NCI-H345 treated with DMSO at 0.1 percent for 48 hours (cell line): ENCODE measurements around the gene CD8A.
"Not testable (repeated sequence)": the region's sequence is repeated elsewhere in the genome, so short reads cannot be mapped to it uniquely, and the experiment has no call there.

Source experiments
- DNase-seq: peaks from one replicate; lab custom pipeline; 2025; ENCODE audit not compliant: unreplicated experiment; lab: John Stamatoyannopoulos, UW

CD8A gene

DNA sequence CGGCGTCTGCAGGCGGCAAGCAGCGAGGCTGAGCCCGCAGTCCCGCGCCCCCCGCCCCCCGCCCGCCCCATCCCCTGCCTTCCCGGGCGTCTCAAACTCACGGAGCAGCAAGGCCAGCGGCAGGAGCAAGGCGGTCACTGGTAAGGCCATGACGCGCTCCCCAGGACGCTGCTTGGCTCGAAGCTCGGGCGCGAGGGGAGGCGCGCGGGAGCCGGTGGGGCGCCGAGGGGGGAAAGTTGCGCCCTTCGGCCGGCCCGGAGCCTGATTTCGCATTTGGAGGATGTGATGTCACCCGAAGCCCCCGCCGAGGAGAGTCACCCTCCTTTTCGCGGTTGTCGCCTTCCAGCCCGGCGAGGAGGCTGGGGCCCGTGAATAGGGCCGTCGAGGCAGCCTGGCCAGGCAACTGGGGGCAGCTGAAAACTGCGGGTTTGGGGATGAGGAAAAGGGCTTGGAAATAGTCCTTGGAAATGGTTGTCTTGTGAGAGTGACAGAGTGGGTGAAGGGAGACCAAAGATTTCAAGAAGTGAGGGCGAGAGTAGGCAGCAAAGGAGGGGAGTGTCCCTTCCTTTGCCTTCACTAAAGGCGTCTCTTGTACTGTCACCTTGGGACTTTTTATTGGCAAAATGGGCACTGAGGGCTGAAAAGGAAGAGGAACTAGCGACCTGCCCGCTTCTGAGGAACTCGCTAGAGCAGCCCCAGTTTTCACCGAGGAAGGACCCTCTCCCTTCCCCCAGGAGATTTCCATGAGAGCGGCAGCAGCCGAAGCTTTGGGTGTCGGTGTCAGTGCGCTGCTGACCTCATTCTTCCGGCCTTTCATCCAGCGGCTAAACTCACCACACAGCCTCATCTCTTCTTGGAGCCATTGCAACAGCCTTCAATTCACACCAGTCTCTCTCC, at the start of gene CD8A:
Gene CD8A (minus strand): TSS at position 238 of the 897 bp plus-strand sequence. CDS start 88 bp downstream, at position 150.
- no peak for DNase-seq

DNA sequence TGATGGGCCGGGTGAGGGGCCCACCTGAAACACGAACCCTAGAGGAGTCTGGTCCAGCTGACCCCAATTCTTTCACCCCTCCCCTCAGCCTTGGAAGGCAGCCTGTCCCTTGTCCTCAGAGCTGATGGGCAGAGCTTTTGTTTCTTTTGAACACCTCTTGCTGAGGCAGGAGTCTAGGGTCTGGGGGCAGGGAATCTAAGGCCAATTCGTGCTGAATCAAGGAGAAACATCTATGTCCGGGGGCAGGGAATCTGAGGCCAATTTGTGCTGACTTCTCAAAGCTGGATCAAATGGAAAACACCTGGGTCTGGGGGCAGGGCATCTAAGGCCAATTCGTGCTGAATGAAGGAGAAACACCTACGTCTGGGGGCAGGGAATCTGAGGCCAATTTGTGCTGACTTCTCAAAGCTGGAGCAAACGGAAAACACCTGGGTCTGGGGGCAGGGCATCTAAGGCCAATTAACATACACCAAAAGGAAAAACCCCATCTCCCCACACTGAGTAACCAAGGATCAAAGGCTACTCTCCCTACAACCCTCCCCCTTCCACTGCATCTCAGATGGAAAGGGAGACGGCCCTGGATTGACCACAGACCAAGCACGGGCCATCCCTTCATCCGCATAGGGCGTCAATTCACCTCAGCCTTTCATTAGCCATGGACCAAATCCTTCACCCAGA, 49.3 kb upstream of the CD8A start:
- DNase-seq = not testable (repeated sequence)

DNA sequence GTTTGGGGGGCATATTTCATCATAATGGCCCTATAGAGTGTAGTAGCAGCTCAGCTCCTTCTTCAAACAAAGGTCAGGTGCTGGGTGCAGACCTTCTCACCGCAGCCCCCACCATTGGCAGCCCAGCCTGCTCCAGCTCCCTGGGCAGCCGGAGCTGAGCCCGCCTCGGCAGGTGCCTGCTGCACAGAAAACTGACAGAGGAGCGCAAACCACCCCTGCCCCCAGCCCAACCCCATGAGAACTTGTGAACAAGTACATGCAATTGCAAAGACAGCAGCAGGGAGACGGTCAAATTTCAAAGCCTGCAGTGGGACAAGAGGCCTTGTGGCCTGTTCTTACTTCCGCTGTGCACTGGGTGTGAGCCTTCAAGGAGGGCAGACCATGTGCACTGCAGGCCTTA, 48.7 kb upstream of the CD8A start:
- DNase-seq = not testable (repeated sequence)

DNA sequence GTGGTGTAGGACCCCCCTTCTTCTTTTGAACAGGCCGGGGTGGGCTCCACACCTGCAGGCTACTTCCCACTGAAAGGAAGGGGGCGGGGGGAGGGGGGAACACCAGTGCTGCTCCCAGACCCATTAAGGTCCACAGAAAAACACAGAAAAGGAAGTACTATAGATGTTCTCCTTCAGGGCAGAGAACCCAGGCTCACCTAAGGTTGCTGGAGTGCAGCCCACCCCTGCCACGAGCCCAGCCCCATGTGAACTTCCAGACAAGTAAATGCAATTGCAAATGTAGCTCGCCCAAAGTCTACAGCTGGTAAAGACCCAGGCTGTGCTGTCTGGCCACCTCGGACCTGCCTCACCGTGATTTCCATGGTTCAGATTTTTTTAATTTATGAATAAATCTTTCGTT, 47.0 kb upstream of the CD8A start:
- DNase-seq = not testable (repeated sequence)

DNA sequence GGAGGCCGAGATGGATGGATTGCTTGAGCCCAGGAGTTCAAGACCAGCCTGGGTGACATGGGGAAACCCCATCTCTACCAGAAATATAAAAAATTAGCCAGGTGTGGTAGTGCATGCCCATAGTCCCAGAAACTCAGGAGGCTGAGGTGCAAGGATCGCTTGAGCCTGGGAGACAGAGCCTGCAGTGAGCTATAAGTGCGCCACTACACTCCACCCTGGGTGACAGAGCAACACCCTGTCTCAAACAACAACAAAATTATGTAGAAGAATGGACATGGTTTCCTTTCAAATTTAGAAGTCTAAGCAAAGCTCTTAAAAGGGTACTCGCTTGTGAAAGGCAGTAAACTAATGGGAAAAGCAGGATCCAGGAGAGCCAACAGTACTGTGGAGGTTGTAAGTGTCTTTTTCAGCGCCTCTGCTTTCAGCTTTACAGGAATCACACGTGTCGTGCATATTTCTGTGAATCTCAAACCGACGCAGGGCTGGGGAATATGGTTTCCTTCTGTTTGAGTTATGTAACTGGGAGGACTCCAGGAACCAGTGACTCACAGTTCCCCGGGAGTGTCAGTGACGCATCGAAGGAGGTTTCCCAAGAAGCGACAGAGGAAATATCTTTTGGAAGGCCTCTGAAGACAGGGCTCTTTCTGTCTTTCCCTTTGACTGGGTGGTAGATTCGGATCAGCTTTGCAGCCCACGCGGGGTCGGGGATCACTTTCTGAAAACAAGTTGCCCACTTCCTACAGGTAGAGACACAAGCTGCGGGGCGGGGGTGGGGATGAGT, 46.4 kb upstream of the CD8A start:
- not testable (repeated sequence) for DNase-seq

DNA sequence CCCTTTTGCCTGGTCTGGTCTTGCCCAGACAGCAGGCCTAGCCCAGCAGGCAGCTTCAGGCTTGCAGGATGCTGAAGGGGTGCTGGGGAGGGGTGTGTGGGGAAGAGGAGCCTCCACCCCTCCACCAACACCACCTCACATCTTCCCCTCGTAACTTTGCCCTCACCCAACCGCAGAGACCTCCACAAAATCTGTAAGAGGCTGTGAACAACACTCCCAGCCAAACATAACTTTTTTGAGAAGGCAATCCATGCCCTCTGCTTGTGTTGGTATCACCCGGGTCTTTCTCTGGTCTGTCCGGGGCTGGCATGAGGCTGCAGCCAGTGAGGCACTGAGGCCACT, 44.8 kb upstream of the CD8A start:
- DNase-seq = not testable (repeated sequence)

DNA sequence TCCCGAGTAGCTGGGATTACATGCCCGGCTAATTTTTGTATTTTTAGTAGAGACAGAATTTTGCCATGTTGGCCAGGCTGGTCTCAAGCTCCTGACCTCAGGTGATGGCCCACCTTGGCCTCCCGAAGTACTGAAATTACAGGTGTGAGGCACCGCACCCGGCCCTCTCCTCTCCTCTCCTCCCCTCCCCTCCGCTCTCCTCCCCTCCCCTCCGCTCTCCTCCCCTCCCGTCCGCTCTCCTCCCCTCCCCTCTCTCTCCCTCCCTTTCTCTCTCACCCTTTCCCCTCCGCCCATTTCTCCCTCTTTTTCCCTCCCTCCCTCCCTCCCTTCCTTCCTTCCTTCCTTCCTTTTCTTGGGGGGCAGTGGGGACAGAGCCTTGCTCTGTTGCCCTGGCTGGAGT, 42.6 kb upstream of the CD8A start:
- no peak for DNase-seq

DNA sequence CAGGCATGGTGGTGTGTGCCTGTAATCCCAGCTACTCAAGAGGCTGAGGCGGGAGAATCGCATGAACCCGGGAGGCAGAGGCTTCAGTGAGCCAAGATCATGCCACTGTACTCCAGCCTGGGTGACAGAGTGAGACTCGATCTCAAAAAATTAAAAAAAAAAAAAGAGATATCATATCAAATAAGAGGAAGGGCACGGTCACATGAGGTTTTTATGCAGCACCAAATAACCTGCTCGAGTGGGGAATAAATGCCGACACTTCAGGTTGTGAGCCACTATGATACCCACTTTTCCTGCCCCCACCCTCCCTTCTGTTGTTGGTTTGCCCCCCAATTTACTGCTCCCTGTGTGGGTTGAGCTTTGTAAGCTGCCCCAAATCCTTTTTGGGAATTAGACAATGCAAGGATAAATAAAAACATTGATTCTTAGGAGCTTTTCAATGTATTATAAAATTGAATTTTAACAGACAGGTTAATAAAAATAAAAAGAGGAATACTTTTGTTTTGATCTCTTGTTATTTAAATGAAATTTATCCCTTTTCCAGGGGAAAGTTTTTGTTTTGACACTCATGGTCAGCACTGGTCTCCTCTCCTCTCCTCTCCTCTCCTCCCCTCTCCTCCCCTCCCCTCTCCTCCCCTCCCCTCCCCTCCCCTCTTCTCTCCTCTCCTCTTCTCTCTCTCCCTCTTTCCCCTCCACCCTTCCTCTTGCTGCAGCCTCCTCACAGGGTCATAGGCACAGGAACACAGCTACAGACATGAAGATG, 41.8 kb upstream of the CD8A start:
- no peak for DNase-seq

DNA sequence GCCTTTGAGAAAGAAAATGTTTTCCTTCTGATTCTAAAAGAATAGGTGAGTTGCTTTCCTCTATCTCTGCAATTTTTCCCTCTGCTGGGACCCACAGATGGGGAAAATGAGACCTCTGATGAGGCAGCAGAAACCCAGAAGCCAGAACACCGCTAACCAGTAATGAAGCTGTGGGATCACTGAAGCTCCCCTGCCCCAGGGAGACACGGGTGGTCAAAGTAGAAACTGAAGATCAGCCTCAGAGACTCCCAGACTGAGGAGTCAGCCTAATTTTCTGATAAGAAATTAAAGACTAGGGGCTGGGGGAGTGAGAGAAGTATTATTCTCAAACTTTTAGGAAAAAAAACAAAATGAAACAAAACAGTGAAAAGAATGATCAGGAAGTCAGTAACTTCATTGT, 40.8 kb upstream of the CD8A start:
- no peak for DNase-seq

DNA sequence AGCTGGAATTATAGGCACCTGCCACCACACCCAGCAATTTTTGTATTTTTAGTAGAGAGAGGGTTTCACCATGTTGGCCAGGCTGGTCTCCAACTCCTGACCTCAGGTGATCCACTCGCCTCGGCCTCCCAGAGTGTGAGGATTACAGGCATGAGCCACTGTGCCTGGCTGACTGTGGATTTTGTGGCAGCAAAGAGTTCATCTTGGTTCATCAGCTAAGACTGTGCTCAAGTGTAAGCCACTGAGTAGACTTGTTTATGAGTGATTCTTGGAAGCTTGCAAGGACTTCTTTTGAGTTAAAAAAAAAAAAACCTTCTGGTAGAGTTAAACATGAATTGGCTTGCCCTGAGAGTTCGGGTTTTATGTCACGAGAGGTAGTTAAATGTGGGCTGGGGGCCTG, 36.2 kb upstream of the CD8A start:
- DNase-seq = no peak

DNA sequence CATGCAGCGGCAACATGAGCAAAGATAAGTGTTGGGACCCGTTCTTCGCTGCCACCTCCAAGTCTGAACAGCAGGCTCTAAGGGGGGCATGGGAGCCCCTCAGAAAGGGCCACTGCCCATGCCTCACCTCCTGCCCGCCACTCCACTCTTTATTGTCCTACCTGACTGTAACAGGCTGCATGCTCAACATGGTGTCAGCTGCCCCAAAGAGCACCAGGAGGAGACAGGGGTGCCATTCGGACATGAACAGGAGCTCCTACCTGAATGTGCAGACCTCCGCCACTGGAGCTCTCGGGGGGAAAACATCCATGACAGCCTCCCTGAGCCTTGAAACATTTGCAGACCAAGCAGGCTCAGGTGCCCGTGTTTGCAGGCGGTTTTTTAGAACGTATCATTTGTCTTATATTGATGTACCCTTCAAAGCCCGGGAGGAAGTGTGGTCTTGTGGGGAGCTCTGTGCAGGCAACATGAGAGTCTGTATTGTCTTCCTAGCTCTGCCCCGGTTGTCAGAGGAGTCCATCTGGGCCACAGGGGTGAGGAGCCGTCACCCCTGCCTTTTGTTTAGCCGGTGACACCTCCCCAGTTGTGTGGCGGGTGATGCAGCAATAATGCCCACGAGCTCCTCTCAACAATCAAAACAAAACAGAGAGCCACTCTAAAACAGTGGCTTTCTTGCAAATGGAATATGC, 35.1 kb upstream of the CD8A start:
- no peak for DNase-seq

DNA sequence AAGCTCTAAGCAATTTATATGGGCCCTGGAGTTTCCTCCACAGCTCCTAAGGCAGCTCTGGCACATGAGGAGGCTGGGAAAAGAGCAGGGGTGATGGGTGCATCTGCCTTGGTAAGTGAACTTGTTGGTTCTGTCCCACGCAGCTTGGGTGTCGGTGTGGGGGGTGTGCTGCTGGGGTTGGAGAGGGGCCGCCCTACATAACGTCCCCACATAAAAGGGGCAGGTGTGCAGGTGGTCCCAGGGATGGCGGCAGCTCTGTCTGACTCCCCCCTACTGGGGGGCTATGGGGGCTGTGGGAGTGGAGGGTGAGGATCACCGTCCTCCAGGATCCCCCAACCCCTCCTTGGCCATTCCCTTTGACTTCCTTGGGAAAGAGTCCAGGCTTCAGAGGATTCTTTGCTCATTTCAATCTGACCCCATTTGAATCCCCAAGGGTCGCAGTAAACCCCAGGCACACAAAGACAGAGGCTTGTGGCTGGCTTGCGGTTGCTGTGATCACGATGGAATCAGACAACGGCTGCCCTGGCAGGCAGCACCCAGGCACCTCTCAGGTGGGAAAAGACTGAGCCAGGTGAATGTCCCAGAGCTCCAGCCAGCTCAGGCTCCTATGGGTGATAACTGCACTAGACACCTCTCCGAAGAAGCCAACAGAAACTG, 34.5 kb upstream of the CD8A start:
- no peak for DNase-seq

DNA sequence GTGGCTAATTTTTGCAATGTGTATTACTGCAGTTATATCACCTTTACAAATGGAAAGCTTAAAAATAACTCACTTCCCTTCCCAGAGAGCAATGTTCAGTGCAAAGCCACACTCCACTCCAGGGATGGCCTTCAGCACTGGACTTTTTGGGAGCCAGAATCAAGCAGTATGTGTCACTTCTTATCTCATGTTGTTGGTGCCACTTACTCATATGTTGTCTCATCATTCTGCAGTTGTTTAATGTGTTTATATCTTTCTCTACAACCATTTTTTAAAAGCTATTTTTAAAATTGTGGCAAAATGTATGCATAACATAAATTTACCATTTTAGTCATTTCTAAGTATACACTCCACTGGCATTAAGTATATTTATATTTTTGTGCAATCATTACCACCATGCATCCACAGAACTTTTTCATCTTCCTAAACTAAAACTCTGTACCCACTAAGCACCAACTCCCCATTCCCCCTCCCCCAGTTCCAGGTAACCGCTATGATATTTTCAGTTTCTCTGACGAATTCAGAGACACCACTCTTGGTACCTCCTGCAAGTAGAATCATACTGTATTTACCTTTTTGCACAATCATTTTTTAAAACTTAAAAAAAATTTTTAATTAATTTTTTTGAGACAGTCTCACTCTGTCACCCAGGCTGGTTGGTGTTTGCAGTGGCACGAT, 32.1 kb upstream of the CD8A start:
- no peak for DNase-seq

DNA sequence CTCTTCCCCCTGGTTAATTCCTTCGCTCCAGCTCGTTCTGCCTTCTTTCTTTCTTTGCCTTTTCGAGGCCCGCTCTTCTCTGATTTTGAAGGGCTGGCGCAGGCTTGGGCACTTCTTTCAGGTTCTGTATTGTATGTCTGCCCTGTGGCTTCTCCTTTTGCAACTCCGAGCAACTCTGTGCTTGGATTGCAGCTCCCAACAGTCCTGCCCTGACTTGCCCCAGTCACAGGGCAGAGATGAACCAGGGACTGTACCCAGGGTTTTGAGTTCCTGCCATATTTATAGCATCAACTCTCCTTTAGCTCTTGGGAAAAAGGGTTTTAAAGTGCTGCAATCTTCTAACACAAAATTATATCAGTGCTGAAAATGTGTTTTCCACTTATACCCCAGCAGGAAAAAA, 31.1 kb upstream of the CD8A start:
- no peak for DNase-seq

DNA sequence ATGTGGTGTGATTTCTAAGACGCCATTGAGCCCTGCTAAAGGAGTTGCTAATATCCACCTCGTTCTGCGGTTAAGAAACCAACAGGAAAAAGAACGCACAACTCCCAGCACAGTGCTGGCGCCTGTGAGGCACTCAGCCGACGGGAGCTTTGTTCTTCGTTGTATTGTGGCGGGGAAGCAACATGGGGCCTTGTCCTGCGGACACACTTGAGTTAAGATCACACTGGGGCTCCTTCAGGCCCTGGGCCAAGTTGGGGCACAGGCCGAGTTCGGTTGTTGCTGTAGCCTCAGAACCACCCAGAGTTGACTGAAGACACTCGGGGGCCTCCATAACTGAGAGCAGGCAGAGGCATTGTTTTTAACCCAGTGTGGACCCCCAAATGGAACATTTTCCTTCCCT, 30.6 kb upstream of the CD8A start:
- no peak for DNase-seq

DNA sequence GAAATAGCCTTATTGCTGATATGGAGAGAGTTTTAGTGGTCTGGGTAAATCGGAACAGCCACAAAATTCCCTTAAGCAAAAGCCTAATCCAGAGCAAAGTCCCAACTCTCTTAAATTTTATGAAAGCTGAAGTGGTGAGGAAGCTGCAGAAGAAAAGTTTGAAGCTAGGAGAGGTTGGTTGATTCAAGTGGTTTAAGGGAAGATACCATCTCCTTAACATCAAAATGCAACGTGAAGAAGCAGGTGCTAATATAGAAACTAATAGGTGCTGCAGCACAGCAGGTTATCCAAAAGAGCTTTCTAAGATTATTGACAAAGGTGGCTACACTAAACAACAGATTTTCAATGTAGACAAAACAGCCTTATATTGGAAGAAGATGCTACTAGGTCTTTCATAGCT, 28.2 kb upstream of the CD8A start:
- no peak for DNase-seq

DNA sequence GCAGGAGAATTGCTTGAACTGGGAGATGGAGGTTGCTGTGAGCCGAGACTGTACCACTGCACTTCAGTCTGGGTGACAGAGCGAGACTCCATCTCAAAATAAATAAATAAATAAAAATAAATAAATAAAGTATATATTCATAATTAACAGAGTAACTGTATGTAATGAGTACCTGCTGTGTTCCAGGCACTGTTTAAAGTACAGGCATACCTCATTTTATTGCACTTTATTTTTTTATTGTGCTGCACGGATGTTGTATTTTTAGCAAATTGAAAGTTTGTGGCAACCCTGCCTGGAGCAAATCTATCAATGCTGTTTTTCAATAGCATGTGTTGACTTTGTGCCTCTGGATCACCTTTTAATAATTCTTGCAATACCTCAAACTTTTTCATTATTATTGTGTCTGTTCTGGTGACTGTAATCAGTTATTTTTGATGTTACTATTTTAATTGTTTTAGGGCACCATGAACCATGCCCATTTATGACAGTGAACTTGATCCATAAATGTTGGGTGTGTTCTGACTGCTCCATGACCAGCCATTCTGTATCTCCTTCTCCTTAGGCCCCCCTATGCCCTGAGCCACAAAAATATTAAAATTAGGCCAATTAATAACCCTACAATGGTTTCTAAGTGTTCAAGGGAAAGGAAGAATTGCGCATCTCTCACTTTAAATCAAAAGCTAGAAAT, 27.5 kb upstream of the CD8A start:
- DNase-seq = no peak

DNA sequence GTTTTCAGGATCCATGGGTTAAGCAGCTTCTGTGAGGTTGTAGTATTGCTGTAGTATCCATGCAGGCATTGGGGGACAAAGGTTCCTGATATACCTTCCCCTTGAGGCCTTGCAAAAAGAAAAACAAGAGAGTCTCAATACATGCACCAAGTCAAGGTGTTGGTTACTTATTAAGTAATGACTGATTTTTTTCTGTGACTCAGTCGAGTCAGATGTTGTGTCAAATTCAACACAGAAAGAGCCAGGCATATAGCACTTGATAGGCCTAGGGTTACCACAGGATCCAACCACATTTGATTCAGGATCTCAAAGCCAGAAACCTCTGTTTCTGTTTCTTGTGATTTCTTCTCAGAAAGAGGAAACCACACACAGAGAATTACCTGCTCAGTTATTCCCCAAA, 24.9 kb upstream of the CD8A start:
- no peak for DNase-seq
